OCI-LY7 (cell line): ENCODE measurements around the gene DPF3. TPM values are rescaled to one million over a fixed set of nuclear protein-coding genes. Genes with fewer than 3 reads are reported as not detected.

Experiments used
- BruUV-seq: library from RNA; stranded (reverse); fragments of 400-500 nt; replicated peaks from 2 replicates; lab custom pipeline; 2021; lab: Mats Ljungman, UMichigan
- CTCF ChIA-PET: fragments of 300-600 bp; sonication (Branson Sonifier 250); formaldehyde crosslinking; loops from one replicate; lab custom pipeline; 2022; ENCODE audit warnings: antibody characterized with exemption; ENCODE audit not compliant: unreplicated experiment; lab: Charles Lee
- POLR2A ChIA-PET: fragments of 300-600 bp; sonication (Branson Sonifier 250); formaldehyde crosslinking; loops from one replicate; lab custom pipeline; 2022; ENCODE audit warnings: antibody characterized with exemption; lab: Charles Lee
- DNase-seq: peaks from one replicate; pipeline ENCODE4 v3.0.0-alpha.2; 2015; ENCODE audit warnings: low spot score
- H2AFZ ChIP-seq: fragments of 200-600 bp; sonication (generic), shearing (Covaris generic); 2 replicates; pipeline ENCODE4 v1.6.1; 2014; ENCODE audit warnings: mild to moderate bottlenecking, antibody characterized with exemption, low read length, moderate library complexity
- H3K27ac ChIP-seq: fragments of 200-600 bp; sonication (generic); 2 replicates; pipeline ENCODE4 v1.5.1; 2014; ENCODE audit warnings: mixed run types, low read depth, mild to moderate bottlenecking, moderate library complexity, low read length, inconsistent platforms; ENCODE audit not compliant: poor library complexity, severe bottlenecking
- H3K36me3 ChIP-seq: fragments of 200-600 bp; sonication (generic); 2 replicates; pipeline ENCODE4 v1.6.1; 2014; ENCODE audit warnings: mild to moderate bottlenecking, antibody characterized with exemption, low read length, moderate library complexity, mixed read lengths; ENCODE audit not compliant: insufficient read depth
- H3K4me1 ChIP-seq: fragments of 200-600 bp; sonication (generic); 2 replicates; pipeline ENCODE4 v1.5.1; 2014; ENCODE audit warnings: mild to moderate bottlenecking, low read length; ENCODE audit not compliant: insufficient read depth, poor library complexity, severe bottlenecking
- H3K4me2 ChIP-seq: fragments of 200-600 bp; sonication (generic); 2 replicates; pipeline ENCODE4 v1.6.1; 2014; ENCODE audit warnings: mild to moderate bottlenecking, low read length
- H3K4me3 ChIP-seq: fragments of 200-600 bp; sonication (generic); 2 replicates; pipeline ENCODE4 v1.5.1; 2014; ENCODE audit warnings: mild to moderate bottlenecking, low read depth, low read length; ENCODE audit not compliant: poor library complexity, severe bottlenecking
- H3K79me2 ChIP-seq: fragments of 200-600 bp; sonication (generic); 2 replicates; pipeline ENCODE4 v1.6.1; 2016; ENCODE audit warnings: low read depth, mild to moderate bottlenecking, low read length, moderate library complexity, mixed read lengths; ENCODE audit not compliant: insufficient read depth
- H3K9me2 ChIP-seq: fragments of 200-600 bp; sonication (generic); 2 replicates; pipeline ENCODE4 v1.6.1; 2016; ENCODE audit warnings: mild to moderate bottlenecking, low read length, mixed read lengths; ENCODE audit not compliant: insufficient read depth
- H3K9me3 ChIP-seq: fragments of 200-600 bp; sonication (generic); 2 replicates; pipeline ENCODE4 v1.6.1; 2014; ENCODE audit warnings: mild to moderate bottlenecking, mixed run types, low read length, mixed read lengths
- H4K20me1 ChIP-seq: fragments of 200-600 bp; sonication (generic); 2 replicates; pipeline ENCODE4 v1.6.1; 2014; ENCODE audit warnings: mild to moderate bottlenecking, antibody characterized with exemption, low read length, moderate library complexity, mixed read lengths; ENCODE audit not compliant: insufficient read depth
- CTCF ChIP-seq: fragments of 200-600 bp; sonication (generic); conservative IDR thresholded peaks from 2 replicates; pipeline ENCODE4 v1.5.1; 2014; ENCODE audit warnings: mild to moderate bottlenecking, antibody characterized with exemption, low read length, moderate library complexity, mixed read lengths
- EZH2phosphoT487 ChIP-seq: fragments of 200-600 bp; sonication (generic); IDR thresholded peaks from 2 replicates; pipeline ENCODE4 v1.6.1; 2018; ENCODE audit warnings: low read depth, borderline replicate concordance, mild to moderate bottlenecking, mixed run types, antibody characterized with exemption, low read length, moderate library complexity, mixed read lengths
- intact Hi-C: fragments of 100-400 bp; cut with micrococcal nuclease; formaldehyde crosslinking; loops from one replicate; pipeline ENCODE4 v1.10.0; 2022; ENCODE audit not compliant: unreplicated experiment
- total RNA-seq, 2 experiments: library from RNA; depleted of rRNA in 1 of 2; stranded (reverse); fragments of >200 nt in 1 of 2; shearing (Covaris generic) in 1 of 2; gene quantifications; 2 replicates each; pipeline ENCODE4 v1.2.3, GENCODE V29; 2014 to 2022

DPF3 gene
- total RNA-seq, 2 experiments from 2014 or later: 0.42 TPM; not detected in 1

DNA sequence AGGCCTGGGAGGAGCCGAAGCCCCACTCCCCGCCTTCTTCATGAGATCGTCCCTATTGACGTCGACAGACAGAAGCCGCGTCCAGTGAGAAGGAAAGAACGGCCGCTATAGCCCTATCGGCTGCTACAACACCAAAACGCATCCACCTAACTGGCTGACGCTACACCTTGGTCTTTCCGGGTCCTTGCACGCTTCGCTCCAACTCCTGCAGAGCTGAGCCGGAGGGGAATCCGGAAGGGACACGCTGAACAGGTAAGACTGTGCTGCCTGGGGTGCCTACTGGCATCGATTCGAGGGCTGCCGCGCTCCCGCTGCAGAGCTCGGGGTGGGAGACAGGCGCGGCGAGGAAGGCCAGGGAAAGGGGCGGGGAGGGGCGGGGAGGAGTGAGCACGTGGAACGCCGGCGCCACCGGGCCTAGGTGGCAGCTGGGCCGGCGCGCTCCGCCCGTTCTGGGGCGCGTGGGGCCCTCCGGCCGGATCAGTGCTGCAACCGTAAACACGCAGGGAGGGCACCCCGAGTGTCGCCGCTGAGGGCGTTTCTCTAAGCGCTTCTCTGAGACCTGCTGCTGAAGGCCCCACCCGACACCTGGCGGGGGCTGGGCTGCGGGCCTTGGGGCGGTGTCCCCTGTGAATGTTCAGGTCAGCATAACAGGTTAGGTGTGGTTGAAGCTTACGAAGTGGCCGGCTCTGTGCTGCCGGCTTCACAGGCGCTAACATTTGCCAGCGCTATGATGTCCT lies 32.6 kb upstream of the DPF3 start, which contains the start of gene DCAF4:
Gene DCAF4, plus strand, starts transcription at position 173 of the 737 bp plus-strand sequence. CDS start 11,515 bp downstream, outside the sequence.
- no peaks in the 10 kb centered on the region for H3K9me3 ChIP-seq
- peak within 1 kb of the TSS; percentile 40 for H3K27ac ChIP-seq
- POLR2A ChIA-PET: interaction anchor here (0.8 to 1.0 kb wide), 2 partner anchors 147 to 1236 kb away, joined by 3 read pairs; no protein-coding TSS in a partner anchor
- intact Hi-C loops: no loop called here
- no peak for TF ChIP-seq CTCF
- TF ChIP-seq EZH2phosphoT487: no peak
- peak; percentile 98 for DNase-seq
- no peaks in the 10 kb centered on the region for H4K20me1 ChIP-seq
- no peaks in the 10 kb centered on the region for H3K9me2 ChIP-seq
- peaks cover 44% of the 10 kb centered on the region for H3K79me2 ChIP-seq
- H3K4me1 ChIP-seq: peaks cover 12% of the 10 kb centered on the region
- peak within 1 kb of the TSS; percentile 99 for H2AFZ ChIP-seq
- no TSS peak for BruUV-seq
- H3K4me2 ChIP-seq: peak within 1 kb of the TSS; percentile 74
- peaks cover 23% of the 10 kb centered on the region for H3K36me3 ChIP-seq
- CTCF ChIA-PET: interaction anchor here (0.5 kb wide), 1 partner anchor 36 kb away, joined by 3 read pairs; no protein-coding TSS in a partner anchor
- peak within 1 kb of the TSS; percentile 85 for H3K4me3 ChIP-seq

DNA sequence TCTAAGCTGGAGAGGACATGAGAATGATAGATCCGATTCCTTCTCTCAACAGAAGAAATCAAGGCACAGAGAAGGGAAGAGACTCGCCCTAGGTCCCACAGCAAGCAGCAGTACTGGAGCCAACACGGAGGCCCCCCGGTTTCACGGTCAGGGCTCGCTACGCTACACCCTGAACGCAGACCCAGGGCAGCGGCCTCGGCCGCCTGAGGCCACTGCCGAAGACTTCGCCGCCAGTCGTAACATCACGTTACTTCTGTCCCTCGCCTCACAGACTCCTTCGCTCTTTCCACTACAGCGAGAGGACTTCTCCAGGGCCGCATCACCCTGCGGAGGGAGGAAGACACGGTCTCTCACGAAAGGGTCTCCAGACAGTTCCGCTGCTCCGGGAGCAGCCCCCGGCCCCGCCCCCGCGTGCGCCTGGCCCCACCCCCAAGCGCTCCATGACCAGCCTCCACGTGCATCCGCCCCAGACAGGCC lies 32.0 kb upstream of the DPF3 start:
- Histone ChIP-seq H3K4me3 (peak overlapping the region; percentile 85), H2AFZ (peak overlapping the region; percentile 99), H4K20me1 (no peaks in the 10 kb centered on the region), H3K36me3 (peaks cover 23% of the 10 kb centered on the region), H3K27ac (no peak overlapping the region), H3K9me2 (no peaks in the 10 kb centered on the region), H3K79me2 (peaks cover 38% of the 10 kb centered on the region), H3K4me2 (peak overlapping the region; percentile 74), H3K9me3 (no peaks in the 10 kb centered on the region), H3K4me1 (peaks cover 12% of the 10 kb centered on the region)
- BruUV-seq: no TSS peak
- intact Hi-C loops: no loop called here
- CTCF ChIA-PET: no interaction called here
- no peak for DNase-seq
- no peak for TF ChIP-seq EZH2phosphoT487
- no peak for TF ChIP-seq CTCF
- POLR2A ChIA-PET: interaction anchor here (0.6 to 1.0 kb wide), 3 partner anchors 147 to 1236 kb away, joined by 3 read pairs; no protein-coding TSS in a partner anchor
